Activated T-helper 2 cell treated with anti-CD3 and anti-CD28 coated beads, Interferon-gamma antibody, Interleukin-2, Interleukin-4, amounts not matched to agents 10 μg/mL and 5 μg/mL and 100 μg/mL, durations not matched to agents 14 hours and 24 hours and 36 hours (primary cell): ENCODE measurements around the gene WFDC12. TPM values are rescaled to one million over a fixed set of nuclear protein-coding genes. Genes with fewer than 3 reads are reported as not detected.

Experiments used
- DNase-seq: peaks from one replicate; pipeline ENCODE4 v3.0.0; 2021; ENCODE audit warnings: low spot score
- H3K27ac Mint-ChIP-seq: one replicate; pipeline ENCODE4 v1.8.0; 2021; ENCODE audit warnings: mixed read lengths
- H3K27me3 Mint-ChIP-seq: one replicate; pipeline ENCODE4 v1.8.0; 2021; ENCODE audit warnings: low read depth, mixed read lengths
- H3K36me3 Mint-ChIP-seq: one replicate; pipeline ENCODE4 v1.8.0; 2021; ENCODE audit warnings: low read depth, mixed read lengths
- H3K4me1 Mint-ChIP-seq: one replicate; pipeline ENCODE4 v1.8.0; 2021; ENCODE audit warnings: low read depth, mixed read lengths
- H3K4me3 Mint-ChIP-seq: one replicate; pipeline ENCODE4 v1.8.0; 2021; ENCODE audit warnings: low read depth, mild to moderate bottlenecking, moderate library complexity, mixed read lengths
- H3K9me3 Mint-ChIP-seq: one replicate; pipeline ENCODE4 v1.8.0; 2021; ENCODE audit warnings: mixed read lengths
- intact Hi-C: fragments of 100-400 bp; cut with micrococcal nuclease; formaldehyde crosslinking; loops from one replicate; pipeline ENCODE4 v1.15.1; 2023
- total RNA-seq: library from RNA; stranded (reverse); gene quantifications from 2 replicates; pipeline ENCODE4 v1.2.3, GENCODE V29; 2022

Gene WFDC12
- total RNA-seq, 1 donor from 2014 or later, result not detected

- no peak overlapping the region for H3K4me3 Mint-ChIP-seq
- DNase-seq, result no peak
- H3K9me3 Mint-ChIP-seq, result no peaks in the 10 kb centered on the region
- intact Hi-C loops, result loop anchor here (1.0 to 5.0 kb wide), 3 partner anchors 52 to 196 kb away; partner anchors contain the start of gene PABPC1L
- H3K27me3 Mint-ChIP-seq, result peaks cover 41% of the 10 kb centered on the region
- H3K4me1 Mint-ChIP-seq, result peaks cover 6% of the 10 kb centered on the region
- H3K36me3 Mint-ChIP-seq, result no peaks in the 10 kb centered on the region
- H3K27ac Mint-ChIP-seq, result no peak overlapping the region
Measured at GRCh38 chr20:45096781-45097180, 27.5 kb downstream of the WFDC12 start.

DNA sequence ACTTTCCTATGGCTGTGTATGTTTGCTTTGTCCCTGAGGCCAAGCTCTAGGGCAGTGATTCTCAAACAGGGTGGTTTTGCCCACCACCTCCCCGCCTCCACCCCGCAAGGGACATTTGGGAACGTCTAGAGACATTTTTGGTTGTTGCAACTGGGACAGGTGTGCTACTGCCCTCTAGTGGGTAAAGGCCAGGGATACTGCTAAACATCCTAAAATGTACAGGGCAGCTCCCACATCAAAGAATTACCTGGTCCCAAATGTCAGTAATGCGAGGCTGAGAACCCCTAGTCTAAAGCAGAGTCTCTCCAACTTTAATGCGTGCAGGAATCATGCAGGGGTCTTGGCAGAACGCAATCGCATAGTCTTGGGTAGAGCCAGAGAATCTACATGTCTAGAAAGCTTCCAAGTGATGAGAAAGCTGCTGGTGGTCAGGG, 28.4 kb downstream of the WFDC12 start:
- Mint-ChIP-seq H3K27ac (no peak overlapping the region), H3K9me3 (no peaks in the 10 kb centered on the region), H3K4me3 (no peak overlapping the region), H3K36me3 (peaks cover 3% of the 10 kb centered on the region), H3K4me1 (peaks cover 4% of the 10 kb centered on the region), H3K27me3 (peaks cover 34% of the 10 kb centered on the region)
- DNase-seq, result peak; percentile 28
- intact Hi-C loops, result loop anchor here (1.0 to 5.0 kb wide), 3 partner anchors 52 to 196 kb away; partner anchors contain the start of gene PABPC1L

GRCh38 chr20:45094864-45095574, 29.2 kb downstream of the WFDC12 start:
- peaks cover 29% of the 10 kb centered on the region for H3K27me3 Mint-ChIP-seq
- H3K4me3 Mint-ChIP-seq, result no peak overlapping the region
- H3K36me3 Mint-ChIP-seq, result peaks cover 7% of the 10 kb centered on the region
- no peak for DNase-seq
- H3K27ac Mint-ChIP-seq, result no peak overlapping the region
- no peaks in the 10 kb centered on the region for H3K9me3 Mint-ChIP-seq
- intact Hi-C loops, result loop anchor here (5.0 kb wide), 2 partner anchors 183 to 197 kb away; partner anchors contain the start of gene PABPC1L
- H3K4me1 Mint-ChIP-seq, result peaks cover 4% of the 10 kb centered on the region

- intact Hi-C loops, result no loop called here
- peaks cover 20% of the 10 kb centered on the region for H3K27me3 Mint-ChIP-seq
- no peak overlapping the region for H3K27ac Mint-ChIP-seq
- no peak for DNase-seq
- peaks cover 4% of the 10 kb centered on the region for H3K4me1 Mint-ChIP-seq
- no peaks in the 10 kb centered on the region for H3K9me3 Mint-ChIP-seq
- H3K36me3 Mint-ChIP-seq, result peaks cover 9% of the 10 kb centered on the region
- no peak overlapping the region for H3K4me3 Mint-ChIP-seq
Measured at GRCh38 chr20:45094201-45094600, 30.1 kb downstream of the WFDC12 start.

DNA sequence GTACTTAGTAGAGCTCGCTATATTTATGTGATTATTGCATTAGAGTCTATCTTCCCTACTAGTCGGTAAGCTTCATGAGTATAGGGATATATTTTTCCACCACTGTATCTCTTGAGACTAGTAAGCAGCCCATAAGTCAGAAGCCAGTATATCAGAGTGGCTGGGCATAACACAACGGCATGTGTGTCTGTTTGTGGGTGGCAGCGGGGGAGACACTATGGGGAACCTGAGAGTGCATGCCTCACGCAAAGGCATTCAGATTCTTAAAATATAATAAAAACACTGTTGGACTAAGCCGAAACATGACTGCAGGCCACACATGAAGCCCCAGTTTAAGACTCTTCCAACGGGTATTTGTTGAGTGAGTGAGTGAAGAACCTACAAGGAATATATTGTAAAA, 31.4 kb downstream of the WFDC12 start:
- intact Hi-C loops, result no loop called here
- Mint-ChIP-seq H3K27me3 (peaks cover 13% of the 10 kb centered on the region), H3K9me3 (no peaks in the 10 kb centered on the region), H3K36me3 (peaks cover 11% of the 10 kb centered on the region), H3K27ac (no peak overlapping the region), H3K4me3 (no peak overlapping the region), H3K4me1 (peaks cover 4% of the 10 kb centered on the region)
- DNase-seq, result no peak

DNA sequence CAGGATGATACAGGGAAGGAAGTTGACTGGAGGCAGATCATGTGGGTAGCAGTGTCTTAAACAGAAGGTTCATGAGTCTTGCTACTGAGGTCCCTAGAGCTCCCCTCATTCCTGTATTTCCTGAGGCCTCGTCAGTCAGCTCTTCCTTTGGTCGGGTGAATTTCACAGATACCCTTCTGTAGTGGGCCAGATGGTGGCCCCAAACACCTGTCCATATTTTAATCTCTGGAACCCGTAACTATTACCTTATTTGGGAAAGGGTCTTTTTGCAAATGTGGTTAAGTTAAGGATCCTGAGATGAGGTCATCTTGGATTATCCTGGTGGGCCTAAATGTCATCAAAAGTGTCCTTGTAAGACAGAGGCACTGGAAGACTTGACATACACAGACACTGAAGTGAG, 32.9 kb downstream of the WFDC12 start:
- H3K36me3 Mint-ChIP-seq, result peaks cover 22% of the 10 kb centered on the region
- H3K4me3 Mint-ChIP-seq, result no peak overlapping the region
- no peak overlapping the region for H3K27ac Mint-ChIP-seq
- H3K27me3 Mint-ChIP-seq, result no peaks in the 10 kb centered on the region
- intact Hi-C loops, result no loop called here
- no peak for DNase-seq
- no peaks in the 10 kb centered on the region for H3K9me3 Mint-ChIP-seq
- no peaks in the 10 kb centered on the region for H3K4me1 Mint-ChIP-seq

DNA sequence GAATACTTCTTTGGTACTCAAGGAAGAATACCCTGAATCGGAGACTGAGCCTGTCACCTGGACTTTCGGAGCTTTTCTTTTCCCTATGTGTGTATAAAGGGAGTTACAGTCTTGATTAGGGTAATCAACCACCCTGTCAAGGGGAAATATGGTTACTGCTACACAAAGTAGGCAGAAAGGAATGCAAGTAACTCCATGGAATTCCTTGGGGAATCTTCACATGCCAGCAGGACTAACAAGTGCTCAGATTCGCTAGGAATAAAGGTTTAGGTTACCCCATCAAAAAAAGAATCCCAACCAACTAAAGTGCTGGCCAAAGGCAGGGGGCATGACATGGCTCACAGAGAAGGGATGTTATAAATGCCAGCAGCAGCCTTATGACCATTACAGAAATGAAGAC, 33.8 kb downstream of the WFDC12 start:
- no peaks in the 10 kb centered on the region for H3K9me3 Mint-ChIP-seq
- intact Hi-C loops, result no loop called here
- H3K27me3 Mint-ChIP-seq, result no peaks in the 10 kb centered on the region
- H3K4me1 Mint-ChIP-seq, result no peaks in the 10 kb centered on the region
- DNase-seq, result no peak
- H3K4me3 Mint-ChIP-seq, result no peak overlapping the region
- no peak overlapping the region for H3K27ac Mint-ChIP-seq
- peaks cover 29% of the 10 kb centered on the region for H3K36me3 Mint-ChIP-seq

DNA sequence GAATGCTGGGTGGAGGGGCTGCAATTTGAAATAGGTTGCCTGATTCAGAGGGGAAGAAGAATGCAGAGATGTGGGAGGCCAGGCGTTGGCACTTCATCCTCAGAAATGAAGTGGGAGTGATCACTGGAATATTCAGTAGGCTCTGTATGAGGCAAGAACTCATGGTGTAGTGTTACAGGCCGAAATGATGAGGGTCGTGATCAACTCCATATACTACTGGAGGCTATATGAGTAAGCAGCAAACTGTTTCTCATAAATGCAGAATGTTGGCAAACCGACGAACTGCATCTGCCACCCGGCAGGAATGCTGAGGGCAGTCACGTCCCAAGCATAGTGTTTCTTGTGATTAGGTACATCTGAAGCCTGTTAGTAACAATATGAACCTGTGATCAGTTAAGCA, 36.0 kb downstream of the WFDC12 start:
- no peak for DNase-seq
- H3K4me1 Mint-ChIP-seq, result no peaks in the 10 kb centered on the region

GRCh38 chr20:45087814-45088213, 36.5 kb downstream of the WFDC12 start:
- Mint-ChIP-seq H3K27ac (no peak overlapping the region), H3K27me3 (no peaks in the 10 kb centered on the region), H3K36me3 (peaks cover 53% of the 10 kb centered on the region), H3K4me3 (no peak overlapping the region), H3K9me3 (no peaks in the 10 kb centered on the region), H3K4me1 (no peaks in the 10 kb centered on the region)
- no peak for DNase-seq
- intact Hi-C loops, result no loop called here

More for the DNA sequence above, 36.0 kb downstream of the WFDC12 start:
- no peaks in the 10 kb centered on the region for H3K9me3 Mint-ChIP-seq
- peaks cover 49% of the 10 kb centered on the region for H3K36me3 Mint-ChIP-seq
- H3K27me3 Mint-ChIP-seq, result no peaks in the 10 kb centered on the region
- no peak overlapping the region for H3K4me3 Mint-ChIP-seq
- H3K27ac Mint-ChIP-seq, result no peak overlapping the region
- intact Hi-C loops, result no loop called here

GRCh38 chr20:45087097-45087790, 37.0 kb downstream of the WFDC12 start:
- intact Hi-C loops, result no loop called here
- Mint-ChIP-seq H3K9me3 (no peaks in the 10 kb centered on the region), H3K27ac (no peak overlapping the region), H3K36me3 (peaks cover 59% of the 10 kb centered on the region), H3K27me3 (no peaks in the 10 kb centered on the region), H3K4me1 (no peaks in the 10 kb centered on the region), H3K4me3 (no peak overlapping the region)
- DNase-seq, result no peak

DNA sequence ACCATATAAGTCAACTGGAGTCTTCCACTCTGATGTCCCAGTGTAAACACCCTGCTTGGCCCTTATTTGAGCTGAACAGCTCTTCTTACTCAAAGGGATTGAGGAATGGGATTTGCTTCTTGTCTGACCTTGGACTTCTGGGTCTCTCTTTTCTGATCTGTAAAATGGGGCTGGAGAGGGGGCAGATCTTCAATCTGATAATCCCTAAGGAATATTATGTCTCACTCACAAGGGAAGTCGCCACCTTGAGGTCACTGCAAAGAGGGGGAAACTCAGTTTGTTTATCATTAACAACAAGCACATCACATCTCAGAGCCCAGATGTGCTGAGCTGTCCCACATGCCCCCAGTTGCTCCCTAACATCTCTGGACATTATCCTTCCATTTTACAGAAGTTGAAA, 38.4 kb downstream of the WFDC12 start:
- Mint-ChIP-seq H3K27me3 (no peaks in the 10 kb centered on the region), H3K27ac (no peak overlapping the region), H3K36me3 (peaks cover 70% of the 10 kb centered on the region), H3K9me3 (peaks cover 6% of the 10 kb centered on the region), H3K4me3 (no peak overlapping the region), H3K4me1 (no peaks in the 10 kb centered on the region)
- intact Hi-C loops, result no loop called here
- DNase-seq, result no peak

GRCh38 chr20:45085289-45085688, 39.0 kb downstream of the WFDC12 start:
- Mint-ChIP-seq H3K36me3 (peaks cover 74% of the 10 kb centered on the region), H3K9me3 (peaks cover 6% of the 10 kb centered on the region), H3K27me3 (no peaks in the 10 kb centered on the region), H3K27ac (no peak overlapping the region), H3K4me3 (no peak overlapping the region), H3K4me1 (no peaks in the 10 kb centered on the region)
- intact Hi-C loops, result no loop called here
- no peak for DNase-seq

- H3K9me3 Mint-ChIP-seq, result peaks cover 6% of the 10 kb centered on the region
- no peak overlapping the region for H3K4me3 Mint-ChIP-seq
- no peak for DNase-seq
- no peak overlapping the region for H3K27ac Mint-ChIP-seq
- H3K36me3 Mint-ChIP-seq, result peaks cover 82% of the 10 kb centered on the region
- no peaks in the 10 kb centered on the region for H3K27me3 Mint-ChIP-seq
- intact Hi-C loops, result no loop called here
- H3K4me1 Mint-ChIP-seq, result peaks cover 3% of the 10 kb centered on the region
Measured at GRCh38 chr20:45083127-45083526, 41.1 kb downstream of the WFDC12 start.
